Measurements from ENCODE around the gene PHACTR4. TPM values are rescaled to one million over a fixed set of nuclear protein-coding genes. Genes with fewer than 3 reads are reported as not detected.

PHACTR4 gene
- total and polyA plus RNA-seq, 2 donors (not counting 1 experiment from before 2014, with no cell fraction given) = 5.5 to 6.9 TPM

GRCh38 chr1:28509705-28510272 is 140.2 kb downstream of the PHACTR4 start:
- H3K4me1 ChIP-seq (ENCODE audit: control insufficient read depth, extremely low read depth, insufficient read depth, low read length) = peaks cover 10% of the 10 kb centered on the region
- peak overlapping the region; percentile 68 to 99 (median 81) for H3K4me3 ChIP-seq (replicated peaks in 1 of 4; ENCODE audit: control extremely low read depth in 1 of 4, insufficient read depth in 1 of 4, low read depth in 3 of 4, low read length in 4 of 4)
- H2AFZ ChIP-seq (ENCODE audit: low read length) = no peak overlapping the region
- TF ChIP-seq, protein P1, sequence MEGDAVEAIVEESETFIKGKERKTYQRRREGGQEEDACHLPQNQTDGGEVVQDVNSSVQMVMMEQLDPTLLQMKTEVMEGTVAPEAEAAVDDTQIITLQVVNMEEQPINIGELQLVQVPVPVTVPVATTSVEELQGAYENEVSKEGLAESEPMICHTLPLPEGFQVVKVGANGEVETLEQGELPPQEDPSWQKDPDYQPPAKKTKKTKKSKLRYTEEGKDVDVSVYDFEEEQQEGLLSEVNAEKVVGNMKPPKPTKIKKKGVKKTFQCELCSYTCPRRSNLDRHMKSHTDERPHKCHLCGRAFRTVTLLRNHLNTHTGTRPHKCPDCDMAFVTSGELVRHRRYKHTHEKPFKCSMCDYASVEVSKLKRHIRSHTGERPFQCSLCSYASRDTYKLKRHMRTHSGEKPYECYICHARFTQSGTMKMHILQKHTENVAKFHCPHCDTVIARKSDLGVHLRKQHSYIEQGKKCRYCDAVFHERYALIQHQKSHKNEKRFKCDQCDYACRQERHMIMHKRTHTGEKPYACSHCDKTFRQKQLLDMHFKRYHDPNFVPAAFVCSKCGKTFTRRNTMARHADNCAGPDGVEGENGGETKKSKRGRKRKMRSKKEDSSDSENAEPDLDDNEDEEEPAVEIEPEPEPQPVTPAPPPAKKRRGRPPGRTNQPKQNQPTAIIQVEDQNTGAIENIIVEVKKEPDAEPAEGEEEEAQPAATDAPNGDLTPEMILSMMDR (conservative IDR thresholded peaks at IDR 0.05 in 1 of 2, IDR thresholded peaks at IDR 0.05 in 1 of 2; ENCODE audit: low read depth in 1 of 2, low read length in 2 of 2) = no peak
- TF ChIP-seq EZH2 (IDR thresholded peaks at IDR 0.05; ENCODE audit: low read length, missing control alignments) = no peak
- peaks cover 47% of the 10 kb centered on the region for H3K79me2 ChIP-seq (ENCODE audit: control insufficient read depth, insufficient read depth, low read length)
- peak overlapping the region; percentile 79 for H3K27ac ChIP-seq (ENCODE audit: insufficient read depth, low read length)
- no peaks in the 10 kb centered on the region for H3K27me3 ChIP-seq (ENCODE audit: control insufficient read depth, insufficient read depth, low read length)
- peak; percentile 22 to 53 for DNase-seq (ENCODE audit: low read depth in 2 of 2)
- H4K20me1 ChIP-seq (ENCODE audit: control insufficient read depth, extremely low read depth, insufficient read depth, low read length) = no peaks in the 10 kb centered on the region
- H3K9me3 ChIP-seq (ENCODE audit: control insufficient read depth, insufficient read depth, low read depth, low read length) = no peaks in the 10 kb centered on the region
- peak overlapping the region; percentile 5 for H3K9ac ChIP-seq (ENCODE audit: insufficient read depth, low read length)
- peak overlapping the region; percentile 86 for H3K4me2 ChIP-seq (ENCODE audit: extremely low read depth, insufficient read depth, low read length)
- H3K36me3 ChIP-seq (ENCODE audit: control insufficient read depth, insufficient read depth, low read length) = peaks cover 21% of the 10 kb centered on the region

DNA sequence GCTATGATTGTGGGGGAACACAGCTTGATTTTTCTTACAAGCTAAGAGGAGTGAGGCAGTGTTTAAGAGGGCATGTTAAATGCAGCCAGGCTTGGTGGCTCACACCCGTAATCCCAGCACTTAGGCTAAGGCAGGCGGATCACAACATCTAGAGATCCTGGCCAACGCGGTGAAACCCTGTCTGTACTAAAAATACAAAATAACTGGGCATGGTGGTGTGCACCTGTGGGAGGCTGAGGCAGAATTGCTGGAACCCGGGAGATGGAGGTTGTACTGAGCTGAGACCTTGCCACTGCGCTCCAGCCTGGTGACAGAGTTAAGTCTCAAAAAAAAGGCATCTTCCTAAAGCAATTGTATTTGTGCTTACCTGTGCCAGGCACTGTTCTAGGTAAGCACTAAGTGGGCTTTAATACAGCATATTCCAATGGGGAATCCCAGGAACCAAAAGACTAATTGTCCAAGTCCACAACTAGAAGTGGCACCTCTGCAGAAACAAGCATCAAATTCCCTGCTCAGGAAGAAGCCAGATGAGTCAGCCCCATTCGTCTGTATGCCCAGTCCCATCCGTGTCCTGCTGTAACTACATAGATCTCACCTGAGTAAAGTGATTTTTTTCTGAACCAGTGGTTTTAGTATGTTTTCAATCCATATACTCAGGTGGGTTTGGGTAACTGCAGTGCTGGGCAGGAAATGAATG is 140.9 kb downstream of the PHACTR4 start:
- peak overlapping the region; percentile 86 for H3K4me2 ChIP-seq (ENCODE audit: extremely low read depth, insufficient read depth, low read length)
- H3K36me3 ChIP-seq (ENCODE audit: control insufficient read depth, insufficient read depth, low read length) = peaks cover 21% of the 10 kb centered on the region
- H3K27me3 ChIP-seq (ENCODE audit: control insufficient read depth, insufficient read depth, low read length) = no peaks in the 10 kb centered on the region
- peak; percentile 43 to 52 for DNase-seq (ENCODE audit: low read depth in 2 of 2)
- no peak overlapping the region for H2AFZ ChIP-seq (ENCODE audit: low read length)
- peak overlapping the region; percentile 5 for H3K9ac ChIP-seq (ENCODE audit: insufficient read depth, low read length)
- H3K27ac ChIP-seq (ENCODE audit: insufficient read depth, low read length) = peak overlapping the region; percentile 79
- peaks cover 47% of the 10 kb centered on the region for H3K79me2 ChIP-seq (ENCODE audit: control insufficient read depth, insufficient read depth, low read length)
- TF ChIP-seq, protein P1 (conservative IDR thresholded peaks at IDR 0.05 in 1 of 2, IDR thresholded peaks at IDR 0.05 in 1 of 2; ENCODE audit: low read depth in 1 of 2, low read length in 2 of 2) = no peak
- H4K20me1 ChIP-seq (ENCODE audit: control insufficient read depth, extremely low read depth, insufficient read depth, low read length) = no peaks in the 10 kb centered on the region
- H3K9me3 ChIP-seq (ENCODE audit: control insufficient read depth, insufficient read depth, low read depth, low read length) = no peaks in the 10 kb centered on the region
- H3K4me1 ChIP-seq (ENCODE audit: control insufficient read depth, extremely low read depth, insufficient read depth, low read length) = peaks cover 10% of the 10 kb centered on the region
- H3K4me3 ChIP-seq (replicated peaks in 1 of 4; ENCODE audit: control extremely low read depth in 1 of 4, insufficient read depth in 1 of 4, low read depth in 3 of 4, low read length in 4 of 4) = peak overlapping the region; percentile 10 to 99 (median 41)

DNA sequence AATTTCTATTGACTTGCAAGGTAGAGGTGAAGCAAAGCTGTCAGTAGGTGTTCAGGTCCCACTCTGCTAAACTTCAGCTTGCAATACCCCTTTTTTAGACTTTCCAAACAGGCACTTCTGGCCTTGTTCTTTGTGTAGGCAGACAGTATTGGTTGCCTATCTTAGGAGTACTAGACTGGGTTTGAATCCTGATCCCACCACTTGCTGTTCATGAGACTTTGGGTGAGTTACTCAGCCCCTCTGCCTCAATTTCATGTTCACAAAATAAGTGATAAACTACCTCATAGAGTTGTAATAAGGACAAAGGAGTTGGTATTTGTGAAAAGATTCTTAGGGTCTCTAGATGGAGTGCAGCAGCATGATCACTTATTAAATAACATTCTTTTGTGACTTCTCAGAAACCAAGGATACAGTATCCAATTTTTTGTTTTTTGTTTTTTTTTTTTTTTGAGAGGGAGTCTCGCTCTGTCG is 141.5 kb downstream of the PHACTR4 start:
- H4K20me1 ChIP-seq (ENCODE audit: control insufficient read depth, extremely low read depth, insufficient read depth, low read length) = no peaks in the 10 kb centered on the region
- H3K9me3 ChIP-seq (ENCODE audit: control insufficient read depth, insufficient read depth, low read depth, low read length) = no peaks in the 10 kb centered on the region
- TF ChIP-seq, protein P1 (conservative IDR thresholded peaks at IDR 0.05 in 1 of 2, IDR thresholded peaks at IDR 0.05 in 1 of 2; ENCODE audit: low read depth in 1 of 2, low read length in 2 of 2) = no peak
- no peak for TF ChIP-seq EZH2 (IDR thresholded peaks at IDR 0.05; ENCODE audit: low read length, missing control alignments)
- H3K4me2 ChIP-seq (ENCODE audit: extremely low read depth, insufficient read depth, low read length) = no peak overlapping the region
- H3K9ac ChIP-seq (ENCODE audit: insufficient read depth, low read length) = no peak overlapping the region
- no peaks in the 10 kb centered on the region for H3K27me3 ChIP-seq (ENCODE audit: control insufficient read depth, insufficient read depth, low read length)
- peak overlapping the region in 1 of 4 experiments; percentile 99 for H3K4me3 ChIP-seq (replicated peaks in 1 of 4; ENCODE audit: control extremely low read depth in 1 of 4, insufficient read depth in 1 of 4, low read depth in 3 of 4, low read length in 4 of 4)
- H3K79me2 ChIP-seq (ENCODE audit: control insufficient read depth, insufficient read depth, low read length) = peaks cover 46% of the 10 kb centered on the region
- H2AFZ ChIP-seq (ENCODE audit: low read length) = no peak overlapping the region
- peak overlapping the region; percentile 79 for H3K27ac ChIP-seq (ENCODE audit: insufficient read depth, low read length)
- peak; percentile 38 to 43 for DNase-seq (ENCODE audit: low read depth in 2 of 2)
- peaks cover 21% of the 10 kb centered on the region for H3K36me3 ChIP-seq (ENCODE audit: control insufficient read depth, insufficient read depth, low read length)
- H3K4me1 ChIP-seq (ENCODE audit: control insufficient read depth, extremely low read depth, insufficient read depth, low read length) = peaks cover 10% of the 10 kb centered on the region

All from fibroblast of lung (primary cell).